ENCODE measurements around the gene PA2G4. TPM values are rescaled to one million over a fixed set of nuclear protein-coding genes. Genes with fewer than 3 reads are reported as not detected.

PA2G4 gene
- total RNA-seq, 6 experiments from 2014 or later: 144 to 190 (median 177) TPM

- no peak overlapping the region for H3K27ac Mint-ChIP-seq
- no peaks in the 10 kb centered on the region; the same call in 1 of the 2 replicates for H3K27me3 Mint-ChIP-seq (ENCODE audit: insufficient read depth)
- no peaks in the 10 kb centered on the region for H3K9me3 Mint-ChIP-seq
- no peak for TF ChIP-seq CTCF (IDR thresholded peaks at IDR 0.05)
- no peak for DNase-seq
- peaks cover 10% of the 10 kb centered on the region for H3K4me1 Mint-ChIP-seq (ENCODE audit: low read depth)
- peaks cover 35% of the 10 kb centered on the region for H3K36me3 Mint-ChIP-seq (ENCODE audit: low read depth)
- no peak overlapping the region for H3K4me3 Mint-ChIP-seq
Measured at GRCh38 chr12:56145217-56145616, 40.9 kb downstream of the PA2G4 start.

GRCh38 chr12:56146492-56147460 is 42.4 kb downstream of the PA2G4 start:
- peaks cover 24% of the 10 kb centered on the region for H3K36me3 Mint-ChIP-seq (ENCODE audit: low read depth)
- H3K4me1 Mint-ChIP-seq (ENCODE audit: low read depth): peaks cover 25% of the 10 kb centered on the region
- no peak for DNase-seq
- no peak for TF ChIP-seq CTCF (IDR thresholded peaks at IDR 0.05)
- peaks cover 2% of the 10 kb centered on the region for H3K27me3 Mint-ChIP-seq (ENCODE audit: insufficient read depth)
- no peaks in the 10 kb centered on the region for H3K9me3 Mint-ChIP-seq
- H3K4me3 Mint-ChIP-seq: no peak overlapping the region
- no peak overlapping the region for H3K27ac Mint-ChIP-seq

DNA sequence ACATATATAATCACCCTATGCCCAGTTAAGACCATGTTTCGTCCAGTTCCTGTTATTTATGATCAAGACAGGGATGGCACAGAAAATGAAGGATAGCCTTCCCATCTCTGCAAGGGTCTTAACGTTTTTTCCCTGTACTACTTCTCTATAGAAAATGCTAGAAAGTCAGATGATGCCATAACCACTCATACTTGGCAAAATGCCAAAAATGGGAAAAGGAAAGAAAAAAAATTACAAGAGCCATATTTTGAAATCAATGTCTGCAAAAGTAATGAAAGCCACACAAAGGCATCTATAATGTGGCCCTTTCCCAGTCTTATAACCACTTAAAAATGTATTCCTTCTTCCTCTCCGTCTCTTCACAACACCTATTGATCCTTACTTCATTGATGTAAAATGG is 46.2 kb downstream of the PA2G4 start:
- peaks cover 2% of the 10 kb centered on the region for H3K27me3 Mint-ChIP-seq (ENCODE audit: insufficient read depth)
- H3K9me3 Mint-ChIP-seq: no peaks in the 10 kb centered on the region
- no peak for TF ChIP-seq CTCF (IDR thresholded peaks at IDR 0.05)
- peak; percentile 34 for DNase-seq
- peaks cover 8% of the 10 kb centered on the region for H3K36me3 Mint-ChIP-seq (ENCODE audit: low read depth)
- peak overlapping the region; percentile 61 for H3K27ac Mint-ChIP-seq
- peak overlapping the region; percentile 97 for H3K4me3 Mint-ChIP-seq
- peaks cover 38% of the 10 kb centered on the region for H3K4me1 Mint-ChIP-seq (ENCODE audit: low read depth)

- Mint-ChIP-seq H3K4me3 (peak overlapping the region; percentile 97), H3K4me1 (ENCODE audit: low read depth) (peaks cover 38% of the 10 kb centered on the region), H3K36me3 (ENCODE audit: low read depth) (peaks cover 12% of the 10 kb centered on the region), H3K27me3 (ENCODE audit: insufficient read depth) (peaks cover 2% of the 10 kb centered on the region), H3K9me3 (no peaks in the 10 kb centered on the region), H3K27ac (peak overlapping the region; percentile 93)
- no peak for DNase-seq
- peak; percentile 74 for TF ChIP-seq CTCF (IDR thresholded peaks at IDR 0.05)
Measured at GRCh38 chr12:56151672-56152131, 47.3 kb downstream of the PA2G4 start.

- Mint-ChIP-seq H3K27ac (peak within 1 kb of the TSS; percentile 93), H3K4me1 (ENCODE audit: low read depth) (peaks cover 41% of the 10 kb centered on the region), H3K36me3 (ENCODE audit: low read depth) (peaks cover 12% of the 10 kb centered on the region), H3K27me3 (ENCODE audit: insufficient read depth) (peaks cover 2% of the 10 kb centered on the region), H3K4me3 (peak within 1 kb of the TSS; percentile 97), H3K9me3 (no peaks in the 10 kb centered on the region)
- TF ChIP-seq CTCF (IDR thresholded peaks at IDR 0.05): no peak
- DNase-seq: peak; percentile 86
Measured at GRCh38 chr12:56152132-56152755, 47.9 kb downstream of the PA2G4 start, which contains the start of gene MYL6B. MYL6B (plus strand) TSS chr12:56152587; CDS start chr12:56153919, 1,332 bp downstream.

All from HFFc6 (cell line).